ENCODE data around the gene KDM4F.
A peak's percentile ranks its signal among the peaks of the same experiment; 100 is the strongest.

Gene KDM4F

GRCh38 chr11:95065336-95065735 is 16.1 kb downstream of the KDM4F start:
- no peak for DNase-seq (ENCODE audit: low read depth)

- no peak for DNase-seq (ENCODE audit: low read depth)
These were observed 17.5 kb downstream of the KDM4F start, which contains the start of gene SRSF8 for GRCh38 chr11:95066716-95067038. SRSF8 (plus strand) TSS chr11:95066919; CDS start chr11:95067227, 308 bp downstream.

- DNase-seq (ENCODE audit: low read depth): peak; percentile 82
These were observed 18.0 kb downstream of the KDM4F start for GRCh38 chr11:95067039-95067840.

GRCh38 chr11:95067841-95068219 is 18.6 kb downstream of the KDM4F start:
- no peak for DNase-seq (ENCODE audit: low read depth)

- DNase-seq (ENCODE audit: low read depth): peak; percentile 94
These were observed 19.3 kb downstream of the KDM4F start for GRCh38 chr11:95068549-95068948.

- no peak for DNase-seq (ENCODE audit: low read depth)
These were observed 21.2 kb downstream of the KDM4F start for GRCh38 chr11:95070471-95070870.

- no peak for DNase-seq (ENCODE audit: low read depth)
These were observed 23.7 kb downstream of the KDM4F start for GRCh38 chr11:95072948-95073347.

- no peak for DNase-seq (ENCODE audit: low read depth)
These were observed 25.8 kb downstream of the KDM4F start for GRCh38 chr11:95074792-95075563.

GRCh38 chr11:95076416-95076815 is 27.2 kb downstream of the KDM4F start:
- DNase-seq (ENCODE audit: low read depth): no peak

- no peak for DNase-seq (ENCODE audit: low read depth)
These were observed 27.8 kb downstream of the KDM4F start for GRCh38 chr11:95076981-95077380.

- peak; percentile 10 for DNase-seq (ENCODE audit: low read depth)
These were observed 29.3 kb downstream of the KDM4F start for GRCh38 chr11:95078526-95078925.

- DNase-seq (ENCODE audit: low read depth): no peak
These were observed 31.8 kb downstream of the KDM4F start for GRCh38 chr11:95081010-95081409.

- DNase-seq (ENCODE audit: low read depth): no peak
These were observed 32.2 kb downstream of the KDM4F start for GRCh38 chr11:95081412-95081811.

- DNase-seq (ENCODE audit: low read depth): no peak
These were observed 33.4 kb downstream of the KDM4F start for GRCh38 chr11:95082576-95083001.

- peak; percentile 50 for DNase-seq (ENCODE audit: low read depth)
These were observed 35.3 kb downstream of the KDM4F start for GRCh38 chr11:95084509-95084908.

GRCh38 chr11:95085117-95085816 is 36.0 kb downstream of the KDM4F start:
- no peak for DNase-seq (ENCODE audit: low read depth)

- DNase-seq (ENCODE audit: low read depth): no peak
These were observed 36.9 kb downstream of the KDM4F start for GRCh38 chr11:95086151-95086550.

- DNase-seq (ENCODE audit: low read depth): no peak
These were observed 37.8 kb downstream of the KDM4F start for GRCh38 chr11:95086836-95087570.

GRCh38 chr11:95088946-95089619 is 39.9 kb downstream of the KDM4F start:
- no peak for DNase-seq (ENCODE audit: low read depth)

- peak; percentile 88 for DNase-seq (ENCODE audit: low read depth)
These were observed 40.7 kb downstream of the KDM4F start, which contains the start of gene ENDOD1 for GRCh38 chr11:95089620-95090542. ENDOD1 (plus strand) TSS chr11:95089846; CDS start chr11:95089928, 82 bp downstream.

All from ELR (cell line).